Endothelial cell (in vitro differentiated cells): Measurements from ENCODE around the gene VIL1. TPM values are rescaled to one million over a fixed set of nuclear protein-coding genes. Genes with fewer than 3 reads are reported as not detected.

Experiments
- DNase-seq: peaks from one replicate; pipeline ENCODE4 v3.0.0; 2021; ENCODE audit warnings: low spot score
- H3K27ac Mint-ChIP-seq: one replicate; pipeline ENCODE4 v1.8.0; 2021; ENCODE audit warnings: mixed read lengths, inconsistent platforms; ENCODE audit not compliant: unreplicated experiment
- H3K27me3 Mint-ChIP-seq: one replicate; pipeline ENCODE4 v1.8.0; 2021; ENCODE audit warnings: mild to moderate bottlenecking, moderate library complexity, mixed read lengths, inconsistent platforms; ENCODE audit not compliant: unreplicated experiment
- H3K36me3 Mint-ChIP-seq: one replicate; pipeline ENCODE4 v1.8.0; 2021; ENCODE audit warnings: mild to moderate bottlenecking, low read depth, mixed read lengths, inconsistent platforms; ENCODE audit not compliant: unreplicated experiment
- H3K4me1 Mint-ChIP-seq: one replicate; pipeline ENCODE4 v1.8.0; 2021; ENCODE audit warnings: mild to moderate bottlenecking, mixed read lengths, inconsistent platforms; ENCODE audit not compliant: unreplicated experiment
- H3K4me3 Mint-ChIP-seq: one replicate; pipeline ENCODE4 v1.8.0; 2021; ENCODE audit warnings: mild to moderate bottlenecking, mixed read lengths, inconsistent platforms; ENCODE audit not compliant: unreplicated experiment
- H3K9me3 Mint-ChIP-seq: one replicate; pipeline ENCODE4 v1.8.0; 2021; ENCODE audit warnings: mixed read lengths, inconsistent platforms; ENCODE audit not compliant: unreplicated experiment
- long read RNA-seq: library from polyadenylated mRNA; unstranded; transcript quantifications from one replicate; pipeline ENCODE4 v2.0.0, GENCODE V29; 2020; ENCODE audit not compliant: unreplicated experiment
- total RNA-seq: library from RNA; stranded (reverse); fragmentation: NEBNext Ultra II Directional; extraction: Animal tissue kit (Norgen Biotek cat#: 25700); gene quantifications from one replicate; pipeline ENCODE4 v1.2.1, GENCODE V29; 2021; ENCODE audit not compliant: unreplicated experiment
- TF ChIP-seq, protein P1 (sequence below): fragments of 200-600 bp; sonication (generic); IDR thresholded peaks from one replicate; pipeline ENCODE4 v1.5.0; 2021; ENCODE audit warnings: antibody characterized with exemption; ENCODE audit not compliant: unreplicated experiment

VIL1 gene
- total RNA-seq: 0.44 TPM
- long read RNA-seq: 0 reads

DNA sequence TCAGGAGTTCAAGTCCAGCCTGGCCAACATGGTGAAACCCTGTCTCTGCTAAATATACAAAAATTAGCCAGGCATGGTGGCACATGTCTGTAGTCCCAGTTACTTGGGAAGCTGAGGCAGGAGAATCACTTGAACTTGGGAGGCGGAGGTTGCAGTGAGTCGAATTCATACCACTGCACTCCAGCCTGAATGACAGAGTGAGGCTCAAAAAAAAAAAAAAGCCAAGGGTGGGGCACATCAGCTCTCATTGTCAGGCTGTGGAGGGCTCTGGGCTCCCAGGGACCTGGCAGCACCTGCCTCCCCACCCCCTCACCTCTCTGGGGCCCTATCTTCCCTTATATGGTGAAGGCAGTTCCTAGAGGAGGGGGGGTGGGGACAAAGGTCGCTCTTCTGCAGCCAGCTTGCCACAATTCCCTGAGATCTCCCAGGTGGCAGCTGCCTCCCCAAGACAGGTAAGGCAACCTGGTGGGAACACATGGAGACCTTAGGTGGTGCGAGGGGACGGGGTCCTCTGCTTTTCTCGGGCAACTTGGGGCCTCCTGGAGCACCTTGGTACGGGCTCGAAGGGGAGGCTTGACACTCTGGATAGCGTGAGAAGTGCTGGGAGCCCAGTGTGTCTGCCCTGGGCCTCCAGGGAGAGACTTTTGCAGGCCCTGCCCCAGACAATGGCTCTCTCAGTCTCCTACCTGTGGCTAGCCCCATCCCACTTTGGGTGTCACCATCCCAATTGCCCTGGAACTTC is at the start of gene VIL1:
Gene VIL1, plus strand, starts transcription at position 407 of the 742 bp plus-strand sequence. CDS start 4,656 bp downstream, outside the sequence.
- no peak for DNase-seq
- Mint-ChIP-seq H3K4me1 (no peaks in the 10 kb centered on the region), H3K36me3 (no peaks in the 10 kb centered on the region), H3K4me3 (no peak within 1 kb of the TSS), H3K27me3 (peaks cover 1% of the 10 kb centered on the region), H3K27ac (no peak within 1 kb of the TSS), H3K9me3 (no peaks in the 10 kb centered on the region)
- TF ChIP-seq, protein P1, sequence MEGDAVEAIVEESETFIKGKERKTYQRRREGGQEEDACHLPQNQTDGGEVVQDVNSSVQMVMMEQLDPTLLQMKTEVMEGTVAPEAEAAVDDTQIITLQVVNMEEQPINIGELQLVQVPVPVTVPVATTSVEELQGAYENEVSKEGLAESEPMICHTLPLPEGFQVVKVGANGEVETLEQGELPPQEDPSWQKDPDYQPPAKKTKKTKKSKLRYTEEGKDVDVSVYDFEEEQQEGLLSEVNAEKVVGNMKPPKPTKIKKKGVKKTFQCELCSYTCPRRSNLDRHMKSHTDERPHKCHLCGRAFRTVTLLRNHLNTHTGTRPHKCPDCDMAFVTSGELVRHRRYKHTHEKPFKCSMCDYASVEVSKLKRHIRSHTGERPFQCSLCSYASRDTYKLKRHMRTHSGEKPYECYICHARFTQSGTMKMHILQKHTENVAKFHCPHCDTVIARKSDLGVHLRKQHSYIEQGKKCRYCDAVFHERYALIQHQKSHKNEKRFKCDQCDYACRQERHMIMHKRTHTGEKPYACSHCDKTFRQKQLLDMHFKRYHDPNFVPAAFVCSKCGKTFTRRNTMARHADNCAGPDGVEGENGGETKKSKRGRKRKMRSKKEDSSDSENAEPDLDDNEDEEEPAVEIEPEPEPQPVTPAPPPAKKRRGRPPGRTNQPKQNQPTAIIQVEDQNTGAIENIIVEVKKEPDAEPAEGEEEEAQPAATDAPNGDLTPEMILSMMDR: no peak

DNA sequence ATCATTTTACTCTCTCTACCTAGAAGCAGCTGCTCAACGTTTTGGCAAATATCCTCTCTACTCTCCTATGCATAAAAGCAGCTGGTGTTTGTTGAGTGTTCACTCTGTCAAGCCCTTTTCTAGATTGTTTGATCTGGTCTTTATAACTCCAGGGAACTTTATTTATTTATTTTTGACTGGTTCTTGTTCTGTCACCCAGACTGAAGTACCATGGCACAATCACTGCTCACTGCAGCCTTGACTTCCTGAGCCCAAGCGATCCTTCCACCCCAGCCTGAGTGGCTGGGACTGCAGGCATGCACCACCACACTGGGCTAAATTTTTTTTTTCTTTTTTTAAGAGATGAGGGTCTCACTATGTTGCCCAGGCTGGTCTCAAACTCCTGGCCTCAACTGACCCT is 49.6 kb upstream of the VIL1 start:
- peaks cover 5% of the 10 kb centered on the region for H3K27me3 Mint-ChIP-seq
- no peaks in the 10 kb centered on the region for H3K36me3 Mint-ChIP-seq
- H3K4me1 Mint-ChIP-seq: peaks cover 3% of the 10 kb centered on the region
- no peak overlapping the region for H3K27ac Mint-ChIP-seq
- no peak overlapping the region for H3K4me3 Mint-ChIP-seq
- DNase-seq: no peak
- no peaks in the 10 kb centered on the region for H3K9me3 Mint-ChIP-seq
- TF ChIP-seq, protein P1: no peak

DNA sequence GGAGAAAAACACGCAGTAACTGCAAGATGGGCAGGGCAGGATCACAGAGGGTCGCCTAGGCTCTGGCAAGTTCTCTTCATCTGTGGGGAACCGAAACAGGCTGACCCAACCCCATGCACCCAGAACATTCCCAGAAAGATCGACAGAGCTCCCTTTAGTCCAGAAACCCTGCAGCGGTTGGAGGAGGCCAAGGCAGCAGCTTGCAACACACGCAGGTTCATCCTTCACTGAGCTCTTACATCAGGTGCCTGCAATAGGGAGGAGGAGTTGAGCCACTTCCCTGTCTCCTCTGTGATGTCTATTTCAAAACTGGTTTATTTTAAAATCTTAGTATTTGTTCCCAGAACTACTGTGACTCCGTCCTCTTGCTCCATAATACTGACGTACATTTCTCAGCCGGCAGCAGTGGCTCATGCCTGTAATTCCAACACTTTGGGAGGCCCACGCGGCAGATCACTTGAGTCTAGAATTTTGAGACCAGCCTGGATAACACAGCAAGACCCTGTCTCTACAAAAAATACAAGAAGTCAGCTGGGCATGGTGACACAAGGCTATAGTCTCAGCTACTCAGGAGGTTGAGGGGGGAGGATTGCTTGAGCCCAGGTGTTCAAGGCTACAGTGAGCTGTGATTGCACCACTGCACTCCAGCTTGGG is 48.4 kb upstream of the VIL1 start:
- H3K27me3 Mint-ChIP-seq: peaks cover 5% of the 10 kb centered on the region
- no peak overlapping the region for H3K4me3 Mint-ChIP-seq
- H3K27ac Mint-ChIP-seq: no peak overlapping the region
- H3K36me3 Mint-ChIP-seq: no peaks in the 10 kb centered on the region
- TF ChIP-seq, protein P1: no peak
- H3K4me1 Mint-ChIP-seq: peaks cover 3% of the 10 kb centered on the region
- H3K9me3 Mint-ChIP-seq: no peaks in the 10 kb centered on the region
- DNase-seq: no peak

DNA sequence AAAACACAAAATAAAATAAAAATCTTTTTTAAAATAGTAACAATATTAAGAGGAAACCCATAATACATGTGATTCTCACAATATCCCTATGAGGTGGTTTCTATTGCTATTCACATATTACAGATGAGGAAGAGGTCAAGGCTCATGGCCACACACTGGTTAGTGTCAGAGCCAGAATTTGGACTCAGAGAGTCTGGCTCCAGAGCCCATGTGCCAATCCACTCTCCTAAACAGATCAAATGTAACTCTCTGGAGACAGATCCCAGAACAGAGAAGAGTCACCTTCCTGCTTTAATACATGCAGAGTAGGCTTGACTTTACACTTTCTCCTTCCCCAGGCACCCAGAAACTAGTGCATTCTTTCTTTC is 47.0 kb upstream of the VIL1 start:
- Mint-ChIP-seq H3K36me3 (no peaks in the 10 kb centered on the region), H3K9me3 (no peaks in the 10 kb centered on the region), H3K27me3 (peaks cover 1% of the 10 kb centered on the region), H3K27ac (no peak overlapping the region), H3K4me3 (no peak overlapping the region), H3K4me1 (peaks cover 3% of the 10 kb centered on the region)
- TF ChIP-seq, protein P1: no peak
- DNase-seq: no peak

DNA sequence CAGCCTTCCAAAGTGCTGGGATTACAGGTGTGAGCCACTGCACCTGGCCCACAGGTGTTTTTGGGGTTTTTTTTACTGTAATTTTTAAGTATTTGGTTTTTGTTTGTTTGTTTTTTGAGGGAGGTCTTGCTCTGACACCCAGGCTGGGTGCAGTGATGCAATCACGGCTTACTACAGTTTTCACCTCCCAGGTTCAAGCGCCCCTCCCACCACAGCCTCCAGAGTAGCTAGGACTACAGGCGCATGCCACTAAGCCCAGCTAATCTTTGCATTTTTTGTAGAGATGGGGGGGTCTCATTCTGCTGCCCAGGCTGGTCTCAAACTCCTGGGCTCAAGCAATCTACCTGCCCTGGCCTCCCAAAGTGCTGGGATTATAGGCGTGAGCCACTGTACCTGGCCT is 44.1 kb upstream of the VIL1 start:
- H3K36me3 Mint-ChIP-seq: no peaks in the 10 kb centered on the region
- no peak overlapping the region for H3K27ac Mint-ChIP-seq
- H3K4me3 Mint-ChIP-seq: no peak overlapping the region
- peaks cover 2% of the 10 kb centered on the region for H3K27me3 Mint-ChIP-seq
- H3K9me3 Mint-ChIP-seq: no peaks in the 10 kb centered on the region
- TF ChIP-seq, protein P1: no peak
- DNase-seq: no peak
- H3K4me1 Mint-ChIP-seq: no peaks in the 10 kb centered on the region
